Measurements from ENCODE around the gene HEATR5B. TPM values are rescaled to one million over a fixed set of nuclear protein-coding genes. Genes with fewer than 3 reads are reported as not detected.

HEATR5B gene
- 10.3 and 11.9 TPM in 2 replicates for total RNA-seq

DNA sequence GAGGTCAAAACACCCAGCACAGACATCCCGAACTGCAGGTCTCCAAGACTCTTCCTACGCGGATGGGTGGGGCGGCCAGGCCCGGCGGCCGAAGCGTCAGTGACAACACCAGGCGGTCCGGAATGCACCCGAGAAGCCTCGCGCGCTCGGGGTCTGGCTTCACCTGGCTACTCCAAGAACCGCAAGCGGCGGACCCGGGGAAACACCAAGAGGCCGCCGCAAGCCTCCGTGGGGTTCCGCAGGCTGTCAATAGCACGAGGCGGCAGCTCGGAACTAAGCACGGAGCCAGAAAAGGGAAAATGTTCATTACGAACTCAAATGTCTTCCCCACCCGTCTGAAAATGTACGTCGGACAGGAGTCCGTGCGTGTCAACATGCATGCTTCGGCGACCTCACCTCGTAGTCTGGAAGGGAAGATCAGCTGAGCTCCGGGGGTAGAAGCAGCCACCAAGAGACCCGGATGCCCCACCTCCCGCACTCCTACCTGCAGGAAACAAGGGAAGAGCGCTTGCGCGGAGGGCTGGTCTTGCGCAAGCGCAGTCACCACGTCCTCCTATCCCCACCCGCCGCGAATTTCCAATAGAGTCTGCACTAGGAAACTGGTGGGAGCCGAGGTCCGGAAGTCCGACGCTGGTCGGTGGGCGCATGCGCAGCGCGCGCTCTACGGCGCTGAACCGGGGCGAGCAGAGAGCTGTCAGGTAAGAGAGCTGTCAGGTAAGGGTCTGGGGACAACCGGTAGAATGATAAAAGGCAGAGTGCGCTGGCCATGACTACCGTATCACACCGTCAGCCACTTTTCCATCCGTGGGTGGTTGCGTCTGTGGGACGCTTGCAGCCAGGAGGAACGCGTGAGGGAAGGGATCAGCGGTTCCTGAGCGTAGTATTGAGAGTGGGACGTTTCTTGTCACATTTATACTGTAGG lies at the start of gene HEATR5B, which contains the start of gene GPATCH11:
Gene HEATR5B (minus strand): TSS at position 500 of the 922 bp plus-strand sequence. CDS start 958 bp downstream, outside the sequence.
Gene GPATCH11 (plus strand): TSS at position 646 of the 922 bp plus-strand sequence. CDS start 3,864 bp downstream, outside the sequence.

DNA sequence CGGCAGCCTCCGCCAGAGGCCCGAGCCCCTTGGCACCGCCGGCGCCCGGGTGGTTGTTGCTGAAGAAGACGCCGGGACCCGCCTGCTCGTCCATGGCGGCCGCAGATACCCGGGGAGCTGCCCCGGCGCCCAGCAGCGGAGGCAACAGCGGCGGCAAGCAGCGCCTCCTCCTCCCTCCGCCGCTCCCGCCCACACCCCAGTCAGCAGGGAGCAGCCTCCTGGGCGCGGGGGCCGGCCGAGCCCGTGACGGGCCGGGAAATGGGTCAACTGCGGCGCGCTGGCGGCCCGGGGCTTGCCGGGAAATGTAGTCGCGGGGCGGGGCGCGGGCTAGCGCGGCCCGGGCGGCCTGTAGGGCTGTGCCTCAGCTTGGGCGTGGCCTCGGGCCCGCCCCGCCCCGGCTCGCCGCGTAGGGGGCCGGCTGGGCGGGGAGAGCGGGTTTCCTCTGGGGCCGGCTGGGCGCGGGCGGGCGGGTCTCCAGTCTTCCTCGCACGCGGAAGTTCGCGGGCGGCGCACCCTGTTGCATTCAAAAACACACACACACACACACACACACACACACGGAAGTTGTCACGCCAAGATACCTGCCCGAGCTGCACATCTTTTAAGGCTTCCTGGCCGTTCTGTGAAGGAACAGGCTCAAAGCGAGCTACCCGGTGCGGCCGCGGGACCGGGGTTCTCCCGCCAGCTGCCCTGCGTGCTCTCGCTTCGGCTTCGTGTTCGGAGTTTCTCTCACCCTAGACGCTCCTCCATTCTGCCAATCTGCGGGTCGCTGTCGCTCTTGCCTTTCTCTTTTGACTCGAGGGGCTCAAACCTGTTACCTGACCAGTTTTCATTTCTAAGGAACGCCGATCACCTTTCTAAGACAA lies 117.6 kb downstream of the HEATR5B start, which contains the start of gene STRN:
Gene STRN (minus strand): TSS at position 167 of the 866 bp plus-strand sequence. CDS start 73 bp downstream, at position 94.

Other genes with a start within 250 kb of the HEATR5B start
- 12.6 and 14.3 TPM in 2 replicates for gene STRN, start 117.8 kb downstream of the HEATR5B start, total RNA-seq
- gene GPATCH11, start 146 bp upstream of the HEATR5B start, total RNA-seq: 6.6 and 6.8 TPM in 2 replicates
- 28.0 and 40.9 TPM in 2 replicates for gene EIF2AK2, start 72.6 kb upstream of the HEATR5B start, total RNA-seq
- gene SULT6B1, start 104.3 kb upstream of the HEATR5B start, total RNA-seq: not detected in 2 replicates
- gene CEBPZOS, start 112.1 kb upstream of the HEATR5B start, total RNA-seq: 18.4 and 18.7 TPM in 2 replicates
- gene CEBPZ, start 147.2 kb upstream of the HEATR5B start, total RNA-seq: 33.6 and 40.5 TPM in 2 replicates
- 8.5 and 12.1 TPM in 2 replicates for gene NDUFAF7, start 147.3 kb upstream of the HEATR5B start, total RNA-seq
- gene PRKD3, start 240.5 kb upstream of the HEATR5B start, total RNA-seq: 27.8 and 33.6 TPM in 2 replicates